DMS53 treated with DMSO at 0.1 percent for 48 hours (cell line): ENCODE results near the gene TNKS1BP1.

Source experiments
- DNase-seq: peaks from one replicate; lab custom pipeline; 2025; ENCODE audit not compliant: unreplicated experiment; lab: John Stamatoyannopoulos, UW

Gene TNKS1BP1

DNA sequence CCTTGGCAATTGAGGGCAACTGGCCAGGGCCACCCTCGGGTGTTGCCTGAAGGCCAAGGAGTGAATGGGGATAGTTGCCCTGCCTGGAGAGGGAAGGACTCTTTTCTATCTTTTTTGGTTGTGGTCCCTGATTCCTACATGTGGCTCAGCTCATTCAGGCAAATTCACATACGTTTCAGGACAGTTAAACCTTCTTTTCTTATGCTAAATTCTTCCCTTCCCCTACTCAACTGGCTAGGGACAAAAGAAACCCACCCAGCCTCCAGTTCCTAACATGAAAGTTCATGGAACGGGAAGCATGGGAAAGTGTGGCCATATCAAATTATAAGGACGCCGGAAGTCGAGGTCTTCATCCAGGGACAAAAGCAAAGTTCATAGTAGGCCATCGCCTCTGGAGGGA lies 61.4 kb downstream of the TNKS1BP1 start:
- no peak for DNase-seq

DNA sequence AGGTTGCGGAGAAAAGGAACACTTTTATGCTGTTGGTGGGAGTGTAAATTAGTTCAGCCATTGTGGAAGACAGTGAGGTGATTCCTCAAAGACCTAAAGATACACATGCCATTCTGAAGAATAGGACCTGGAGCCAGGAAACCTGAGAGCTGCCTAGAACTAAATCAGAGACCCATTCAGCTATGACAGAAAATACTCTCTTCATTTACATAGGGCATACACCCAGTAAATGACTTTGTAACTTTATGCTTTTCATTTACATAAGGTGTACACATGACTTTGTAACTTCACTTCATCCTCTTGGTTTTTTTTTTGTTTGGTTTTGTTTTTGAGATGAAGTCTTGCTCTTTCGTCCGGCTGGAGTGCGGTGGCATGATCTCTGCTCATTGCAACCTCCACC lies 62.6 kb downstream of the TNKS1BP1 start:
- no peak for DNase-seq

DNA sequence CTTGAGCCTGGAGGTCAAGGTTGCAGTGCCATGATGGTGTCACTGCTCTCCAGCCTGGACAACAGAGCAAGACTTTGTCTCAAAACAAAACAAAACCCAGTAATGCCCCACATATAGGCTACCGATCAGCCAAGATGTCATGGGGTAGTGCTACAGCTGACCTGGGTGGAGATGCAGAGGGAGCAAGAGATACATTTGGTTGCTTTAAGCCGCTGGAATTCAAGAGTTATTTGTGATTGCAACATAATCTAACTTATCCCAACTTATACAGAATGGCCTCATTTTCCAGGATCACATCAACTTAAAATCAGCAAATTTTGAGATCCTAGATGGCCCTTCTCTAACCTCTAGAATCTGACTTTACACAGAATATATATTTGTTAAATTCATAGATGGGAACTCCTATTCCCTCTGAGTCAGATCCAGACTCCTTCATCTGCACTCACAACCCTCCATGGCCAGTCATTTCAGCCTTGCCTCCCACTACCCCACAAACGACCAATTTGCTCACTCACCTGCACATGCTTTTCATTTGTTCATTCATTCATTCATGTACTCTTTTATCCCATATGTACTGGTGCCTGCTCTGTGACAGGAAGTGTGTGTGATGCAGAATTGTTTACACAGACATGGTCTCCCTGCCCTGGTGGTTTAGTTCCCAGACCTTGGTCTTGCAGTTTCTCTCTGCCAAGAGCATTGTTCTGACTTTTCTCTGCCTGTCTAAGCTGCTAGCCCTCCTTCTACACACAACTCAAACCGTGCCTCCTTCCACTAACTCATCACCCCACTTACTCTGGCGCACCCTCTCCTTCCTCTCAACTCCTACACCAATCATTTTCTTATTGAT lies 63.6 kb downstream of the TNKS1BP1 start:
- DNase-seq, result no peak

DNA sequence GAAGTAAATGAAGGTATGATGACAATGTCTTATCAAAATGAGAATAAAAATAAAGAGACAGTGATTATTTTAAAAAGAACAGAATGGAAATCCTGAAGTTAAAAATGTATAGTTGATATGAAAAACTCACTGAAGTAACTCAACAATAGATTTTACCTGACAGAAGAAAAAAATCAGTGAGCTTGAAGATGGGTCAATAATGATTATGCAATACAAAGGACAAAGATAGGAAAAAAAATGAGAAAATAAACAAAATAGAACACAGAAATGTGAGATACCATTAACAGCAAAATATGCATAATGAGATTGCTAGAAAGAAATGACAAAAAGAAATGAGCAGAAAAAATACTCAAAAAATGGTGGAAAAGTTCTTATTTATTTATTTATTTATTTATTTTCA lies 68.6 kb downstream of the TNKS1BP1 start:
- no peak for DNase-seq

DNA sequence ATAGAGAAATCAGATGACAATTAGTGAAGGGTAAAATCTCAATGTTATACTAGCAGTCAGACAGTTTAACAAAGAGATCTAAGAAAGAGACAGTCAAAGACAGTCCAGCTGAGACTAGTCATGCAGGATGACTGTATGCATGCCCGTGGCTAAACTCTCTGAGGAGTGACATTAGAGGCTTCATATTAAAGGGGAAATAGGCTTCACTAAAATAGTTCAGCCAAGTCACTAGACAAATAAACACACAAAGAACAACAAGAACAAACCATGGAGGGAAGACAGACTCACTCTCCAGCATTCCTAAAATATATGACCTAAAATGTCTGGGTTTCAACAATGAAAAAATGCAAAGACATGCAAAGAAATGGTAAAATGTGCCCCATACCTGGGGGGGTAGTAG lies 69.1 kb downstream of the TNKS1BP1 start:
- DNase-seq, result no peak

DNA sequence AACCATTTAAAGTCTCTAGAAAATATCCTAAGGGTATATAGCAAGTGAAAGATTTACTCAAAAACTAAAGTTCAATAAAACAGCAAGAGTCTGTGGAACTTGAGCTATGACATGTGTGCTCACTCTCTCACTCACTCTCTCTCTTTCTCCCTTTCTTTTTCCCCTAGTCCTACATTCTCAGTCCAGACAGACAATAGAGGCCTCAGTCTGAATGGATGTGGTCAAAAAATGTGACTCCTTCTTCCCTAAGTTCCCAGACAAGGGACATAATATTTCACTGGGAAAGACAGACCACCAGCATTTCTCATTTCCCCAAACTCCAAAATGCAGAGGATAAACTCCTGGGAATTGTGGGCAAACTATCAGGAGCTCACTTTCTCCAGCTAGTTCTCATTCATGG lies 70.1 kb downstream of the TNKS1BP1 start:
- no peak for DNase-seq

DNA sequence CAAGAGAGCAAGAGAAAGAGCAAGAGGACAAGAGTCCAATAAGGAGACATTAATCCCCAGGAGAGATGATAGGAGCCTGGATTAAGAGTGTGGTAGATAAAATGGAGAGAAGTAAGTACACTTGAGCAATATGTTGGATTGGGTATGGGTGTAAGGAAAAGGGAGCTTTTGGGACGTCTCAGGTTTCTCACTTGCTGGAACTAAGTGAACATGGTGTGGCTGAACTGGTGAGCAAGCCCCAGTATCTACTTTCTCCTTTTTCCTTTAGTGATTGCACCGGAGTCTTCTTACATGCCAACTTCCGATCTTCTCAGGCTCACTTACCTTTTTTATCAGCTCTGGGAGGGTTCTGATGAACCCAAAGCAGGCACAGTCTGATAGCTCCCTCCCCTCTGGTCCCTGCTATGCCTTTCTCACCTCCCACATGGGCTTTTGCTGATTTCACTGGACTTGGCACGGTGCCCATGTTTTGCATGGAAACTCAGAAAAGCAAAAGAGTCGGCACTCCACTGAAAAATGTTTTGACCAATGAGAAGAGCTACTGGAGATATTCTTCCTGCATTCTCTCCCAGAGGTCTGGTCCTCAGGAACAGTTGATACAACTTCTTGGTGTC lies 73.2 kb downstream of the TNKS1BP1 start:
- DNase-seq, result no peak

DNA sequence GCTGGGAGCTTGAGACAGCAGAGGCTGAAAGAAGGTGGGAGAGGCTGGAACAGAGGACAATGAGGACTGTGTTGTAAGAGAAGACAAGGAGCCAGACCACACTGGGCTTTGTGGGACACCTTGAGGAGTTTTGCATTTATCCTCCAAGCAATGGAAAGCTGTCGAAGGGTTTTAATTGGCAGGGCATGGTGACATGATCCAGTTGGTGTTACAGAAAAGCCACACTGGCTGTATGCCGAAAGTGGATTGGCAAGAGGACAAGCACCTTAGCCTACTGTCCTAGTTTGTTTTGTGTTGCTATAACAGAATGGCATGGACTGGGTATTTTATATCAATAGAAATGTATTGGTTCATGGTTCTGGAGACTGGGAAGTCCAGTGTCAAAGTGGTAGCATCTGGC lies 73.7 kb downstream of the TNKS1BP1 start:
- DNase-seq, result no peak
